Progenitor cell of endocrine pancreas (in vitro differentiated cells): ENCODE measurements around the gene KLK7. TPM values are rescaled to one million over a fixed set of nuclear protein-coding genes. Genes with fewer than 3 reads are reported as not detected.

Experiments used
- DNase-seq: peaks from one replicate; pipeline ENCODE4 v3.0.0; 2021; ENCODE audit warnings: low spot score; ENCODE audit not compliant: unreplicated experiment
- H3K27ac Mint-ChIP-seq: 2 replicates; pipeline ENCODE4 v1.8.0; 2021; ENCODE audit warnings: mild to moderate bottlenecking, moderate library complexity, mixed read lengths
- H3K27me3 Mint-ChIP-seq: 2 replicates; pipeline ENCODE4 v1.8.0; 2021; ENCODE audit warnings: mixed read lengths
- H3K36me3 Mint-ChIP-seq: 2 replicates; pipeline ENCODE4 v1.8.0; 2022; ENCODE audit warnings: mixed read lengths; ENCODE audit not compliant: insufficient read depth
- H3K4me1 Mint-ChIP-seq: 2 replicates; pipeline ENCODE4 v1.8.0; 2021; ENCODE audit warnings: low read depth, mixed read lengths
- H3K4me3 Mint-ChIP-seq: 2 replicates; pipeline ENCODE4 v1.8.0; 2021; ENCODE audit warnings: low read depth, mild to moderate bottlenecking, moderate library complexity, mixed read lengths
- H3K9me3 Mint-ChIP-seq: 2 replicates; pipeline ENCODE4 v1.8.0; 2021; ENCODE audit warnings: low read depth, mixed read lengths
- total RNA-seq: library from RNA; stranded (reverse); gene quantifications from 2 replicates; pipeline ENCODE4 v1.2.1, GENCODE V29; 2021
- TF ChIP-seq, protein P1 (sequence below): fragments of 200-600 bp; sonication (generic); IDR thresholded peaks from one replicate; pipeline ENCODE4 v1.5.0; 2021; ENCODE audit warnings: antibody characterized with exemption, mild to moderate bottlenecking; ENCODE audit not compliant: unreplicated experiment

Gene KLK7
- total RNA-seq, 1 donor from 2014 or later = not detected

DNA sequence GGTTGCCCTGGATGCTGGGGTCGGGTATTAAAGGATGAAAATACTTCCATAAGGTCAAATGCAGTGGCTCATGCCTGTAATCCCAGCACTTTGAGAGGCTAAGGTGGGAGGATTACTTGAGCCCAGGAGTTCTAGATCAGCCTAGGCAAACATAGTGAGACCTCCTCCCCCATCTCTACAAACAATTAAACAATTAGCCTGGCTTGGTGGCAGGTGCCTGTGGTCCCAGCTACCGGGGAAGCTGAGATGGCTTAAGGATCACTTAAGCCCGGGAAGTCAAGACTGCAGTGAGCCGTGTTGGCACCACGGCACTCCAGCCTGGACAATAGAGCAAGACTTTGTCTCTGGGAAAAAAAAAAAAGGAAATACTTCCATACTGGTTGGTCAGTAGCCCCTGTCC, 41.2 kb upstream of the KLK7 start:
- DNase-seq = no peak
- no peaks in the 10 kb centered on the region for H3K9me3 Mint-ChIP-seq
- H3K36me3 Mint-ChIP-seq = no peaks in the 10 kb centered on the region
- peaks cover 42% of the 10 kb centered on the region for H3K27me3 Mint-ChIP-seq
- TF ChIP-seq, protein P1, sequence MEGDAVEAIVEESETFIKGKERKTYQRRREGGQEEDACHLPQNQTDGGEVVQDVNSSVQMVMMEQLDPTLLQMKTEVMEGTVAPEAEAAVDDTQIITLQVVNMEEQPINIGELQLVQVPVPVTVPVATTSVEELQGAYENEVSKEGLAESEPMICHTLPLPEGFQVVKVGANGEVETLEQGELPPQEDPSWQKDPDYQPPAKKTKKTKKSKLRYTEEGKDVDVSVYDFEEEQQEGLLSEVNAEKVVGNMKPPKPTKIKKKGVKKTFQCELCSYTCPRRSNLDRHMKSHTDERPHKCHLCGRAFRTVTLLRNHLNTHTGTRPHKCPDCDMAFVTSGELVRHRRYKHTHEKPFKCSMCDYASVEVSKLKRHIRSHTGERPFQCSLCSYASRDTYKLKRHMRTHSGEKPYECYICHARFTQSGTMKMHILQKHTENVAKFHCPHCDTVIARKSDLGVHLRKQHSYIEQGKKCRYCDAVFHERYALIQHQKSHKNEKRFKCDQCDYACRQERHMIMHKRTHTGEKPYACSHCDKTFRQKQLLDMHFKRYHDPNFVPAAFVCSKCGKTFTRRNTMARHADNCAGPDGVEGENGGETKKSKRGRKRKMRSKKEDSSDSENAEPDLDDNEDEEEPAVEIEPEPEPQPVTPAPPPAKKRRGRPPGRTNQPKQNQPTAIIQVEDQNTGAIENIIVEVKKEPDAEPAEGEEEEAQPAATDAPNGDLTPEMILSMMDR = no peak
- H3K27ac Mint-ChIP-seq = no peak overlapping the region
- H3K4me3 Mint-ChIP-seq = no peak overlapping the region
- H3K4me1 Mint-ChIP-seq = peaks cover 11% of the 10 kb centered on the region

GRCh38 chr19:51023946-51024345, 40.2 kb upstream of the KLK7 start:
- Mint-ChIP-seq H3K9me3 (no peaks in the 10 kb centered on the region), H3K4me1 (peaks cover 11% of the 10 kb centered on the region), H3K27ac (no peak overlapping the region), H3K27me3 (peaks cover 45% of the 10 kb centered on the region), H3K4me3 (no peak overlapping the region), H3K36me3 (no peaks in the 10 kb centered on the region)
- DNase-seq = no peak
- TF ChIP-seq, protein P1 = no peak

DNA sequence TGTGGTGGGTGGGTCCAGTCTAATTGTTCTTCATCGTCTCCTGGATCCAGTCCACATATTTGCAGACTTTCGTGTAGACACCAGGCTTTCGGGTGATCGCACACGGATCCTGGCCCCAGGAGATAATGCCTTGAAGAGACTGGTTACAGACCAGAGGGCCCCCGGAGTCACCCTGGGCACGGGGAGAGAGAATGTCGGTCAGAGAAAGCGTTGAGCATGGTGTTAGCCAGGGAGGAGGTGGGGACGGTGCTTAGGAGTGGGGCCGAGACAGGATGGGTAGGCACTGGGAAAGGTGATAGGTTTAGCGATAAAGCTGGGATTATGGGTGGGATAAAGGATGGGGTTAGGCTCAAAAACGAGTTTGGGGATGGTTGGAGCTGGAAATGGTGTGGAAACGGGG, 38.8 kb upstream of the KLK7 start:
- Mint-ChIP-seq H3K27ac (no peak overlapping the region), H3K27me3 (peaks cover 57% of the 10 kb centered on the region), H3K4me1 (peaks cover 12% of the 10 kb centered on the region), H3K9me3 (no peaks in the 10 kb centered on the region), H3K36me3 (no peaks in the 10 kb centered on the region), H3K4me3 (no peak overlapping the region)
- TF ChIP-seq, protein P1 = no peak
- DNase-seq = no peak

DNA sequence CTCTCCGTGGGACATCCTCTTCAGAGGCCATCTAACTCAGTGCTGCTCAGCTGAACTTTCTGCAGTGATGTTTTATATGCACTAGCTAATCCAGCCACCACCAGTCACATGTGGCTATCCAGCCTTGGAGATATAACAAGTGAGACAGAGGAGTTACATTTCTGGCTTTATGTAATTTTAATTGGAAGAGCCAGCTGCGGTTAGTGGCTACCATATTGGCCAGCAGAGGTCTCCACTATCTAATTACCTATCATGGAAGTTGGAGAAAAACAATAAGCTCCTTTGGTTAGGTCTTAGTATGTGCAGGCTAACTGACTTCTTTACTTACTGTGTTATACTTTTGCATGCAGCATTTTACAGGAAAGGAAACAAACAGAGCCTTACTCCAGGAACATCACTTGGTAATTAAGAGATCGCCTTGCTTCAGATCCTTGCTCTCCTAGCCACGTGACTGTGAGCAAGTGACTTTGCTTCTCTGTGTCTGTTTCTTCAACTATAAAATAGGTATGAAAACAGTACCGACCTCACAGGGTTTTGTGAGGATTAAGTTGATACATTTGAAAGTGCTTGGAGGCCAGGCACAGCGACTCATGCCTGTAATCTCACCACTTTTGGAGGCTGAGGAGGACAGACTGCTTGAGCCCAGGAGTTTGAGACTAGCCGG, 37.4 kb upstream of the KLK7 start:
- no peak for DNase-seq
- Mint-ChIP-seq H3K36me3 (no peaks in the 10 kb centered on the region), H3K4me3 (no peak overlapping the region), H3K4me1 (peaks cover 11% of the 10 kb centered on the region), H3K27me3 (peaks cover 61% of the 10 kb centered on the region), H3K9me3 (no peaks in the 10 kb centered on the region), H3K27ac (no peak overlapping the region)
- TF ChIP-seq, protein P1 = peak; percentile 73

- Mint-ChIP-seq H3K9me3 (no peaks in the 10 kb centered on the region), H3K27ac (peak within 1 kb of the TSS; percentile 31)
Observed at GRCh38 chr19:51019544-51019925, 35.8 kb upstream of the KLK7 start, which contains the start of gene KLK10. KLK10 (minus strand) TSS chr19:51019709; CDS start chr19:51019130, 579 bp downstream.

More at GRCh38 chr19:51019544-51019925, 35.8 kb upstream of the KLK7 start, which contains the start of gene KLK10:
- no peak for DNase-seq
- H3K4me1 Mint-ChIP-seq = peaks cover 6% of the 10 kb centered on the region
- peak within 1 kb of the TSS; percentile 61 for H3K4me3 Mint-ChIP-seq
- no peaks in the 10 kb centered on the region for H3K36me3 Mint-ChIP-seq
- TF ChIP-seq, protein P1 = no peak
- H3K27me3 Mint-ChIP-seq = peaks cover 65% of the 10 kb centered on the region
